Measurements from ENCODE around the gene SULT2B1. TPM values are rescaled to one million over a fixed set of nuclear protein-coding genes. Genes with fewer than 3 reads are reported as not detected.

The SULT2B1 gene
- total RNA-seq, 2 donors from 2014 or later, result 0.60 TPM; not detected in 1

- intact Hi-C loops (cut with DNase I), result loop anchor here in 1 of 2 donors (2.0 kb wide), 1 partner anchor 24 kb away; no protein-coding TSS in a partner anchor
These were observed 39.0 kb downstream of the SULT2B1 start for GRCh38 chr19:48591021-48591420.

GRCh38 chr19:48595171-48595570 is 43.2 kb downstream of the SULT2B1 start:
- intact Hi-C loops (cut with DNase I), result no loop called here
- DNase-seq (ENCODE audit: low spot score), result no peak

More at GRCh38 chr19:48591021-48591420, 39.0 kb downstream of the SULT2B1 start:
- no peak for DNase-seq (ENCODE audit: low spot score)

GRCh38 chr19:48595833-48596232 is 43.9 kb downstream of the SULT2B1 start:
- intact Hi-C loops (cut with DNase I), result no loop called here

GRCh38 chr19:48596237-48596636 is 44.3 kb downstream of the SULT2B1 start:
- intact Hi-C loops (cut with DNase I), result no loop called here
- no peak for DNase-seq (ENCODE audit: low spot score)

More at GRCh38 chr19:48595833-48596232, 43.9 kb downstream of the SULT2B1 start:
- no peak for DNase-seq (ENCODE audit: low spot score)

GRCh38 chr19:48596679-48597465 is 44.9 kb downstream of the SULT2B1 start:
- no peak for DNase-seq (ENCODE audit: low spot score)
- intact Hi-C loops (cut with DNase I), result no loop called here

- intact Hi-C loops (cut with DNase I), result no loop called here
- DNase-seq (ENCODE audit: low spot score), result no peak
These were observed 47.2 kb downstream of the SULT2B1 start for GRCh38 chr19:48598996-48599700.

GRCh38 chr19:48600679-48601417 is 48.9 kb downstream of the SULT2B1 start:
- no peak for DNase-seq (ENCODE audit: low spot score)
- intact Hi-C loops (cut with DNase I), result no loop called here

- DNase-seq (ENCODE audit: low spot score), result no peak
- intact Hi-C loops (cut with DNase I), result no loop called here
These were observed 51.0 kb downstream of the SULT2B1 start for GRCh38 chr19:48603001-48603400.

GRCh38 chr19:48603449-48603848 is 51.5 kb downstream of the SULT2B1 start:
- DNase-seq (ENCODE audit: low spot score), result no peak
- intact Hi-C loops (cut with DNase I), result no loop called here

- DNase-seq (ENCODE audit: low spot score), result no peak
- intact Hi-C loops (cut with DNase I), result no loop called here
These were observed 51.9 kb downstream of the SULT2B1 start for GRCh38 chr19:48603850-48604249.

- peak; percentile 77 for DNase-seq (ENCODE audit: low spot score)
- intact Hi-C loops (cut with DNase I), result no loop called here
These were observed 54.7 kb downstream of the SULT2B1 start, which contains the start of gene SPACA4 for GRCh38 chr19:48606463-48607358. Gene SPACA4, plus strand, starts transcription at chr19:48606742. Its CDS starts 237 bp downstream, at chr19:48606979.

- no peak for DNase-seq (ENCODE audit: low spot score)
- intact Hi-C loops (cut with DNase I), result no loop called here
These were observed 55.4 kb downstream of the SULT2B1 start for GRCh38 chr19:48607359-48607755.

- intact Hi-C loops (cut with DNase I), result no loop called here
- peak; percentile 80 for DNase-seq (ENCODE audit: low spot score)
These were observed 56.9 kb downstream of the SULT2B1 start for GRCh38 chr19:48608798-48609263.

GRCh38 chr19:48609571-48610108 is 57.7 kb downstream of the SULT2B1 start:
- intact Hi-C loops (cut with DNase I), result no loop called here
- DNase-seq (ENCODE audit: low spot score), result no peak

GRCh38 chr19:48611872-48612271 is 59.9 kb downstream of the SULT2B1 start:
- intact Hi-C loops (cut with DNase I), result no loop called here

GRCh38 chr19:48613024-48613851 is 61.3 kb downstream of the SULT2B1 start:
- no peak for DNase-seq (ENCODE audit: low spot score)
- intact Hi-C loops (cut with DNase I), result no loop called here

More at GRCh38 chr19:48611872-48612271, 59.9 kb downstream of the SULT2B1 start:
- DNase-seq (ENCODE audit: low spot score), result peak; percentile 70

GRCh38 chr19:48613852-48614435 is 62.0 kb downstream of the SULT2B1 start:
- intact Hi-C loops (cut with DNase I), result no loop called here
- no peak for DNase-seq (ENCODE audit: low spot score)
